ENCODE results near the gene NXPE3. TPM values are rescaled to one million over a fixed set of nuclear protein-coding genes. Genes with fewer than 3 reads are reported as not detected.
"Not testable (repeated sequence)": the region's sequence is repeated elsewhere in the genome, so short reads cannot be mapped to it uniquely, and the experiment has no call there.

Gene NXPE3
- total RNA-seq = 20.3 TPM

- Histone ChIP-seq H3K9me3 (ENCODE audit: low read depth, low read length) (no peaks in the 10 kb centered on the region), H3K4me3 (ENCODE audit: low read length) (peak within 1 kb of the TSS; percentile 77), H3K27me3 (ENCODE audit: insufficient read depth, low read length) (no peaks in the 10 kb centered on the region), H3K4me1 (ENCODE audit: insufficient read depth, low read length) (peaks cover 48% of the 10 kb centered on the region)
Measured at GRCh38 chr3:101779047-101779821, at the start of gene NXPE3. NXPE3 (plus strand) TSS chr3:101779211; CDS start chr3:101785597, 6,386 bp downstream.

GRCh38 chr3:101729586-101729985 lies 49.4 kb upstream of the NXPE3 start:
- no peak overlapping the region for H3K4me3 ChIP-seq (ENCODE audit: low read length)
- H3K9me3 ChIP-seq (ENCODE audit: low read depth, low read length) = no peaks in the 10 kb centered on the region
- no peaks in the 10 kb centered on the region for H3K27me3 ChIP-seq (ENCODE audit: insufficient read depth, low read length)
- H3K4me1 ChIP-seq (ENCODE audit: insufficient read depth, low read length) = peaks cover 12% of the 10 kb centered on the region

GRCh38 chr3:101730839-101731238 lies 48.2 kb upstream of the NXPE3 start:
- Histone ChIP-seq H3K4me1 (ENCODE audit: insufficient read depth, low read length) (peaks cover 4% of the 10 kb centered on the region), H3K27me3 (ENCODE audit: insufficient read depth, low read length) (no peaks in the 10 kb centered on the region), H3K9me3 (ENCODE audit: low read depth, low read length) (no peaks in the 10 kb centered on the region), H3K4me3 (ENCODE audit: low read length) (no peak overlapping the region)

- Histone ChIP-seq H3K27me3 (ENCODE audit: insufficient read depth, low read length) (no peaks in the 10 kb centered on the region), H3K4me1 (ENCODE audit: insufficient read depth, low read length) (peaks cover 3% of the 10 kb centered on the region), H3K4me3 (ENCODE audit: low read length) (no peak overlapping the region), H3K9me3 (ENCODE audit: low read depth, low read length) (no peaks in the 10 kb centered on the region)
Measured at GRCh38 chr3:101732240-101732641, 46.8 kb upstream of the NXPE3 start.

GRCh38 chr3:101735833-101736232 lies 43.2 kb upstream of the NXPE3 start:
- no peak overlapping the region for H3K4me3 ChIP-seq (ENCODE audit: low read length)
- no peaks in the 10 kb centered on the region for H3K9me3 ChIP-seq (ENCODE audit: low read depth, low read length)
- H3K27me3 ChIP-seq (ENCODE audit: insufficient read depth, low read length) = no peaks in the 10 kb centered on the region
- H3K4me1 ChIP-seq (ENCODE audit: insufficient read depth, low read length) = no peaks in the 10 kb centered on the region

- H3K27me3 ChIP-seq (ENCODE audit: insufficient read depth, low read length) = not testable (repeated sequence)
Measured at GRCh38 chr3:101741914-101742313, 37.1 kb upstream of the NXPE3 start.

GRCh38 chr3:101744811-101745210 lies 34.2 kb upstream of the NXPE3 start:
- no peaks in the 10 kb centered on the region for H3K9me3 ChIP-seq (ENCODE audit: low read depth, low read length)
- no peaks in the 10 kb centered on the region for H3K4me1 ChIP-seq (ENCODE audit: insufficient read depth, low read length)
- H3K27me3 ChIP-seq (ENCODE audit: insufficient read depth, low read length) = no peaks in the 10 kb centered on the region
- no peak overlapping the region for H3K4me3 ChIP-seq (ENCODE audit: low read length)

More at GRCh38 chr3:101741914-101742313, 37.1 kb upstream of the NXPE3 start:
- not testable (repeated sequence) for H3K4me1 ChIP-seq (ENCODE audit: insufficient read depth, low read length); H3K4me3 ChIP-seq (ENCODE audit: low read length); H3K9me3 ChIP-seq (ENCODE audit: low read depth, low read length)

GRCh38 chr3:101745934-101746333 lies 33.1 kb upstream of the NXPE3 start:
- not testable (repeated sequence) for H3K9me3 ChIP-seq (ENCODE audit: low read depth, low read length); H3K4me3 ChIP-seq (ENCODE audit: low read length); H3K27me3 ChIP-seq (ENCODE audit: insufficient read depth, low read length); H3K4me1 ChIP-seq (ENCODE audit: insufficient read depth, low read length)

GRCh38 chr3:101753386-101754113 lies 25.5 kb upstream of the NXPE3 start:
- H3K4me3 ChIP-seq (ENCODE audit: low read length); H3K27me3 ChIP-seq (ENCODE audit: insufficient read depth, low read length); H3K9me3 ChIP-seq (ENCODE audit: low read depth, low read length); H3K4me1 ChIP-seq (ENCODE audit: insufficient read depth, low read length): not testable (repeated sequence)

GRCh38 chr3:101758224-101758623 lies 20.8 kb upstream of the NXPE3 start:
- Histone ChIP-seq H3K9me3 (ENCODE audit: low read depth, low read length) (no peaks in the 10 kb centered on the region), H3K27me3 (ENCODE audit: insufficient read depth, low read length) (no peaks in the 10 kb centered on the region), H3K4me3 (ENCODE audit: low read length) (no peak overlapping the region), H3K4me1 (ENCODE audit: insufficient read depth, low read length) (peaks cover 5% of the 10 kb centered on the region)

- Histone ChIP-seq H3K9me3 (ENCODE audit: low read depth, low read length) (no peaks in the 10 kb centered on the region), H3K4me3 (ENCODE audit: low read length) (no peak overlapping the region), H3K4me1 (ENCODE audit: insufficient read depth, low read length) (peaks cover 5% of the 10 kb centered on the region), H3K27me3 (ENCODE audit: insufficient read depth, low read length) (no peaks in the 10 kb centered on the region)
Measured at GRCh38 chr3:101762041-101762646, 16.9 kb upstream of the NXPE3 start.

GRCh38 chr3:101777745-101778281 lies 1.2 kb upstream of the NXPE3 start:
- H3K9me3 ChIP-seq (ENCODE audit: low read depth, low read length); H3K4me3 ChIP-seq (ENCODE audit: low read length); H3K27me3 ChIP-seq (ENCODE audit: insufficient read depth, low read length): not testable (repeated sequence)
- H3K4me1 ChIP-seq (ENCODE audit: insufficient read depth, low read length) = peaks cover 38% of the 10 kb centered on the region

GRCh38 chr3:101778385-101779046 lies 495 bp upstream of the NXPE3 start:
- H3K9me3 ChIP-seq (ENCODE audit: low read depth, low read length) = no peaks in the 10 kb centered on the region

GRCh38 chr3:101779822-101780381 lies 891 bp downstream of the NXPE3 start:
- Histone ChIP-seq H3K4me3 (ENCODE audit: low read length) (peak overlapping the region; percentile 77), H3K9me3 (ENCODE audit: low read depth, low read length) (no peaks in the 10 kb centered on the region), H3K4me1 (ENCODE audit: insufficient read depth, low read length) (peaks cover 55% of the 10 kb centered on the region), H3K27me3 (ENCODE audit: insufficient read depth, low read length) (no peaks in the 10 kb centered on the region)

More at GRCh38 chr3:101778385-101779046, 495 bp upstream of the NXPE3 start:
- peak overlapping the region; percentile 77 for H3K4me3 ChIP-seq (ENCODE audit: low read length)
- H3K27me3 ChIP-seq (ENCODE audit: insufficient read depth, low read length) = no peaks in the 10 kb centered on the region
- peaks cover 42% of the 10 kb centered on the region for H3K4me1 ChIP-seq (ENCODE audit: insufficient read depth, low read length)
